Colon (tissue), 2 donors: ENCODE measurements around the gene PLXNA1.

ENCODE experiments used
- FAIRE-seq: peaks from 2 replicates; lab custom pipeline; 2012; peaks lifted over from hg19 to GRCh38; lab: Jason Lieb, UNC
- donor health status: control.
- donor health status: control.

The PLXNA1 gene

DNA sequence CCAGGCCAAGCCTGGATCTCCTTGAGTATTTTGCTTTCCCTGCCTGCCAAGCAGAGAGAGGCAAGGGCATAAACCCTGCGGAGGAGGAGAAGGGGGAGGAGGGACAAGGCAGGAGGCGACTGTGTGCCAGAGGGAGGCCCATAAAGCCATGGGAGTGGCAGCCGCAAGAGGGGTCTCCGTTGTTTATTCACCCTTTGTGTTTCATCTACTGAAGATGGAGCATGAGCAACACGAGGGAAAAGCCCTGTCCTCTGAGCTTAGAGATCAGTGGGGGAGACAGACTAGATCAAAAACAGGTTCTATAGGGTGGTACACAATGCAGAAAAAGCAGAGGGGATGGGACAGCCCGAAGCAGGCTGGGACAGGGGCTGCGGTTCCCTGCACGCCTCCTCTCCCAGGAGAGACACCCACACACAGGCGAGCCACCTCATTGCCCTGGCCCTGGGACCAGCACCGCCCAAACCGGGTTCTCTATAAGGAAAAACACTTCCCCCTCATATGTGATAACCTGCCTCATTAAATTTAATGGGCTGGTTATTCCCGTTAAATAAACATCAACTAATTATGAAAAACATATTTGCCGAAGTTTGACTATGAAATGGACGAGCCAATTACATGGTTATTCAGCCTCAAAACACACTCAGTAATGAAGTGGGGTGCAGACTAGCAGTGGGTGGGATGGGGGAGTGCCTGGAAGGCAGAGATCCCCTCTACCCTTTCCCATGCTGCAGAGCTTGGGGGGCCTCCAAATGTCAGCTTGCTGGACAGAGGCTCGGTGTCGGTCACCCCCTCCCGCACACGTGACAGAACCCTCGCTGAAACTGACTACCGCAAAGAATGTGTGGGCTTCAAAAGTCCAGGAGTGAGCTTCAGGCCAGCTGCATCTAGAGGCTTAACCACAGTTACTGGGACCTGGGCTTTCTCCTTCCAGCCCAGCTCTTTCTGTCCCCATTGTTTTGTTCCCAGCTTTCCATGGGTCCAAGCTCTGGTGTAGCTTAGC is 14.2 kb upstream of the PLXNA1 start:
- no peak for FAIRE-seq

DNA sequence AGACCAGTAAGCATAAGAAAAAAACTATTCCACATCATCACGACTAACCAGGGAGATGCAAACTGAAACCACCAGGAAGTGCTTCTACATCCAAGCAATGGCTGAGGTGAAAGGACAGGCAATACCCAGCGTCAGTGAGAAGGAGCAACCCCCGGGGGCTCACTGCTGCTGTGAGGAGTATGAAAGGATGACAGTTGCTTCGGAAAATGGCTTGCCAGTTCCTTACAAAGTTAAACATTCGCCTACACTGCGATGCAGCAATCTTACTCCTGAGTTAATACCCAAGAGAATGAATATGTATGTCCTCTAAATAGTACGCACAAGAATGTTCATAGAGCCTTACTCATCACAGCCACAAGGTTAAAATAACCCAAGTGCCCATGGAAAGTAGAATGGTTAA is 13.3 kb upstream of the PLXNA1 start:
- no peak for FAIRE-seq

DNA sequence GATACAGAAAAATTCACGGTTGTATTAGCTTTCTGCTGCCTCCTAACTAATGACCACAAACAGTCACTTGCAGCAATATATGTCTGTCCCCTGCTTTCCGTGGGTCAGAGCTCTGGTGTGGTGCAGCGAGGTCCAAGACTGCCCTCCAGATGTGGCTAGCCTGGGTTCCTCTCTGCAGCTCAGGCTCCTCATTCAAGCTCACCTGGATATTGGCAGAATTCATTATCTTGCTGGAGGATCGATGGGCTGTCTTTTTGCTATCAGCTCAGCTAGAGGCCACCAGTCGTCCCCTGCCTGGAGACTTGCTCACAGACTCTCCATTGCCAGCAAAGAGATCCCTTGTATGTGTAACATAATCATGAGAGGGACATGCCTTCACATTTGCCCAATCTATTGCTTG is 12.8 kb upstream of the PLXNA1 start:
- no peak for FAIRE-seq

DNA sequence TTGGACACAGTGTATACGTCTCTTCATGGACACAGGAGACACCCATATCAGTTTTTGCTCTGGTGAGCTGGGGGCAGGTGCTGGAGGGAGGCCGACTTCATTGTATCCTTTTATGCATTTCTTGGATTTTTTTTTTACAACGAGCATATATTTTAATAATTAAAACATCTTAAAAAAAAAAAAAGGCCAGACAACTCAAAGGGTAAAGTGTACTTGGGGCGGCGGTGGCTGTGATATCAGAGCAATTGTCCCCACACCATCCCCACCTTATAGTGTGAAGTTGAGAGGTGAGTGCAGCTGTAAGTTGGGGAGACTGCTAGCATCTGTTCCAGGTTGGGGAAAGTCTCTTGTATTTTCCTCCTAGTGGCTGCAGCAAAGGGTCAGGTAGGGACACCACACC is 12.0 kb upstream of the PLXNA1 start:
- FAIRE-seq = no peak

DNA sequence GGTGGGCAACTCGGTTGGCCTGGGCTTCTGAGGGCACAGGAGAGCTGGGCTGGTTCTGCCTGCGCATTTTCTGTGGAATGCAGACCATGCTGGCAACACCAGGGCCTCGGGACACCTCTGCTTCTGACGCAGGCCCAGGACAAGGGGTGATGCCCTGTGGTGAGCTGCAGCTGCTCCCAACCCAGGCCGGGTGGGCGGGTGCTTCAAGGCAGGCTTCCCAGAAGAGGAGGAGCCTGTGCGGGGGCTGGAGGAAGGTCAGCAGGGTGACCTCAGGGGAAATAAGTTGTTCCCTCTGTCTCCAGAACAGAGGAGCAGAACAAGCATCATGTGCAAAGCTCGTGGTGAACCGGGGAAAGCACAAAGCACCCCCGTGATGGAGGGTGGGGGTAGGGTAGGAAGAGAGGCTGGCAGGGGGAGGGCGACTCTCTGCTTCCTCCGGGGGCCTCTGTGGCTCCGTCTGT is 11.0 kb upstream of the PLXNA1 start:
- FAIRE-seq = no peak

DNA sequence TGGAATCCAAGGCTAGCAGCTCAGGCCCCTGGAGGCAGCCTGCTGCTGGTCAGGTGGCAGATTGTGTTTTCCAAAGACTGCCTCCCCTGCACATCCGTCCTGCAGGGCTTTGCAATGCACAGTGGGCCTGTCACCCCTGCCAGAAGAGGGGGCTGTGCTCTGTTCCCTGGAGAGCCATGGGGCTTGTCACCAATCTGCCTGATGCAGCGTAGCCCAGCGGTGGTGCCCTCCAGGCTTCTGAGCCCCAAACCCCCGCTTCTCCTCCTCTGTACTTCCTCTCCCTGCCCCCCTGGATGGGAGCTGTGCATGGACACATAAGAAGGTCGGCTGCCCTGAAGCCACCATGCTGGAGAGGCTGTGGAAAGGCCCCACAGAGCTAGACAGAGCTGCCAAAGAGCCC is 10.0 kb upstream of the PLXNA1 start:
- no peak for FAIRE-seq

DNA sequence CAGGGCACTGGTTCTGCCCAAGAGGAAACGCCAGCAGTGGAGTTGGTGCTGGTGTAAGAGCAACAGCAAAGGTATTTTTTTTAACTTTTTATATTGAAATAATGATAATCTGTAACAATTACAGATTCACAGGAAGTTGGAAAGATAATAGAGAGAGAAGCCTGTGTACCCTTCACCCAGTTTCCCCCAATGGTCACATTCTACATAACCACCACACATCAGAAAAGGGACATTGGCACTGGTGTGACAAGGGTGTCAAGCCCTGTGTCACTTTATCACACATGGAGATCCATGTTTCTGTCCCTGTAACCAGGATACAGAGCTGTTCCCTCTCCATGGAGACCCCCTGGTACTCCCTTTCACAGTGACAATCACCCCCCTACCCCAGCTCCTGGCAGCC is 9.1 kb upstream of the PLXNA1 start:
- FAIRE-seq = no peak

DNA sequence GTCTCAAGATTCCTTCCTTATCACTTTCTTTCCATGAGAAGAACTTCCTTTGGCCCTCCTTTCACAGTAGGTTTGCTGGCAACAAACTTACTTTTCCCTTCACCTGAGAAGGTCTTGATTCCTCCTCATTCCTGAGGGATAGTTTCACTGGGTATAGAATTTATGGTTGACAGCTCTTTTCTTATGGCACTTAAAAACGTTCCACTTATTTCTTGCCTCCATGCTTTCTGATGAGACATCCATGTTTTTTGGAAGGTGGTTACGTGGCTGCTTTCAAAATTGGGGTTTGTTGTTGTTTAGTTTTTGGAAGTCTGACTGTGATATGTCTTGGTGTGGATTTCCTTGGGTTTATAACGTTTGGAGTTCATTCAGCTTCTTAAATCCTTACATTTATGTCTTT is 8.2 kb upstream of the PLXNA1 start:
- no peak for FAIRE-seq

DNA sequence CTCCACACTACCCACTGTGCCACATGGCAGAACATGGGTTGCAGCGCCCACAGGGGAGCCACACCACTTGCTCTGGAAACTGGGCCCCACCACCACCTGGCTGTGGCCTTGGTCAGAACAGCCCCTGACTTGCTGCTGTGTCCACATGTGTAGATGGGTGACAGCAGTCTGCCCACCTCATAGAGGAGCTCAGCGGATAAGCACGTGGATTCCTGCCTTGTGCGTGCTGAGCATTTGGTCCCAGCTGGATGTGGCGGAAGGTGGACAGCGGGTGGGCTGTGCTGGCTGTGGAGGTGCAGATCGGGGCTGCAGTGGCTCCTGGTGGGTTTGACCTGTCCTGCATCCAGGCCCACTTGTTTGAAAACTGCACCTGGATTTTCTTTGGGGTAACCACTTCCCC is 6.0 kb upstream of the PLXNA1 start:
- no peak for FAIRE-seq

DNA sequence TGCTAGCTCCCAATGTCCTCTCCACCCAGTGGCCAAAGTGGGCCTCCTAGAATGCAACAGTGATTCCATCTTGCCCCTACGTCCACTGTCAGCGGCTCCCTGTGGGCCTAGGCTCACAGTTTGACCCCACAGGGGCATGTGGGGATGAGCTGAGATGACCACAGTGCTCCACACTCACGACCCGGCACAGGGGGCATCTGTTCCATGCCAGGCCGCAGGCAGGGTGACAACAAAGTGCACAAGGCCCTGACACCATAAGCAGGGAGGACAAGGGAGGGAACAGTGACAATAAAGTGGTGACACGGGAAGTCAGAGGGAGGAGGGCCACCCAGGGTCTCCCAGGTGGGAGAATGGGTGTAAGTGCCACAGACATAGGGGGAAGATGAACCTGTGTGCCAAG is 5.1 kb upstream of the PLXNA1 start:
- no peak for FAIRE-seq

DNA sequence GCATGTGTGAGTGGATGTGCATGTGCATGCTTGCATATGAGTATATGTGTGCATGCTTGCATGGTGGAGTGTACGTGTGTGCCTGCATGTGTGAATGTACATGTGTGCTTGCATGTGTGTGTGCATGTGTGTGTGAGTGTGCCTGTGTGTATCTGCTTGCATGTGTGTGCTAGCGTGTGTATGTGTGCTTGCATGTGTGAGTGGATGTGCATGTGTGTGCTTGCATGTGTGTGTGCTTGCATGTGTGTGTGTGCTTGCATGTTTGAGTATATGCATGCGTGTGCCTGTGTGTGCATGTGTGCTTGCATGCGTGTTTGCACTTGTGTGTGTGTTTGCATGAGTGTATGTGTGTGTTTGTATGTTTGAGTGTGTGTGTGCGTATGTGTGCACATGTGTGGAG is 4.6 kb upstream of the PLXNA1 start:
- FAIRE-seq = no peak

DNA sequence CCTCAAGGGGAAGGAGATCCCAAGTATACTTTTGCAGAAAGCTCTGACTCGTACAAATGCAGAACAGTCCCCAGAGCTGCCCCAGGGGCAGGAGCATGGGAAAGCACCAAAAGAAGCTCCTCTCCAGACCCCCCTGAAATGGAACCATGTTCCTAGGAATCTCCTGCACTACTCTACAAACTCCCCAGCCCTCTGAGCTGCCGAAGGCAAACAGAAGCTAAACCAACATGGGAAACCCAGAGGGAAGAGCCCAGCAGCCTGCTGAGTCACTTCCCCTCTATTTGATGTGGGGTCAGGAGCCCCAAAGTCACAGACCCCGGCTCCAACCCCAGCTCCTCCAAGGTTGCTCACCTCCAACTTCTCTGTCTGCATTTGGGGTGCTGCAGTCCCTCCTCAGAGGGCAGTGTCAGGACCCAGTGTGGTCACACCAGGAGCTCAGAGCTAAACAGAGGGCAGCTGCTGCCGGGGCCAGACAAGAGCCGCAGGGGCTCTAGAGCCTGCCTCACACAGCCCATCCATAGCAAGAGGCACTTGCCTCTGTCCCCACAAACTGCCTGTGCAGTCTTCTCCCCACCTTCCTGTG is 3.8 kb upstream of the PLXNA1 start:
- FAIRE-seq = no peak

DNA sequence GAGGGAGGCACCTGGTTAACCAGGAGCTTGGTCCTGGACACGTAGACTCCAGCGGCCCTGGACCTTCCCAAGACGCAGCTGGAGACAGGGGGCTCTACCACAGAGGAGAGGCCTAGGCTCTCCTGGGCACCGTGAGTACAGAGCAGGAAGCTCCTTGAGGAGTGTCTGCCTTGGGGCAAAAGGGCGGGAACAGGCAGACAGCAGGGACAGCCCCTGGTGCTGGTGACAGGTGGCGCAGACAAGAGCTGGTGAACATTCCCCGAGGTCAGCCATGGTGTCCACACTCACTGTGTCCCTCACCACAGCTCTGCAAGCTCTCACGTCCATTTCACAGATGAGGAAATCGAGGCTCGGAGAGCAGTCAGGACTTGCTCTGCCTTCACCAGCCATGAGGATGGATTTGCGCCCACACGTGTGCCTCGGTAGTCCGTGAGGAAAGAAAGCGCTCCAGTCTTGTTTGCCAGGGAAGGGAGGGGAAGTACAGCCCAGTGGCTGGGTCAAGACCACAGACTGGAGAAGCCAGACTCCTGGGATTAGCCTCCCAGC is 2.6 kb upstream of the PLXNA1 start:
- no peak for FAIRE-seq

DNA sequence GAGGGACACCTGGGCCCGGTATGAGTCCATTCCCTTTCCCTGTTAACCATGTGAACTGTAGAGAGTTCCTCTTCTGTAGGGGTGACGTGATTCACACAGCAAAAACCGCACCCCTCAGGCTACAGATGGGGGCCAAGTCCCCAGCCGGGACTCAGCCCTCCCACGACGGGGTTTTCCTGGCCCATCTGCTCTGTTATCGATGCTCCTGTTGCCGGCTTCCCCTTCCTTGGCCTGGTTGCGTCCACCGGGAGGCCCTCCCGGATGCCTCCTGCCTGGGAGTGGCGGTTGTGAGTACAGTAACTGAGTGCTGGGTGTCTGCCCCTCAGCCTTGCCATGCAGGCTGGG is 817 bp upstream of the PLXNA1 start:
- no peak for FAIRE-seq

DNA sequence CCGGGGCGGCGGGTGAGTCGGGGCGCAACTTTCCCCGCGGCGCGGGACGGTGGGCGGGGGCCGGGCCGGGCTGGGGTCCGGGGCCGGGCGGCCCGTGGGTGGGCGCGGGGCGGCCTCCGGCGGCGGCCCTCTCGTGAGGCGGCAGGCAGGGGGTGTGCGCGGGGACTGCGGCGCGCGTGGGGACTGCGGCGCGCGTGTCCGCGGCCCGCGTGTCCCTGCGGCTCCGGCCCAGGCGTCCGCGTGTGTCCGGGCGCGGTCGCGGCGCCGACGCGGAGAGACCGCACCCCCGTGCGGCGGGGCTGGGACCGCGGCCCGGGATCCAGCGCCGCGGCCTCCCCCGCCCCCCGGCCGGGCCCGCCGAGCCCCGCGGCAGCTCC is 349 bp downstream of the PLXNA1 start:
- FAIRE-seq = no peak

DNA sequence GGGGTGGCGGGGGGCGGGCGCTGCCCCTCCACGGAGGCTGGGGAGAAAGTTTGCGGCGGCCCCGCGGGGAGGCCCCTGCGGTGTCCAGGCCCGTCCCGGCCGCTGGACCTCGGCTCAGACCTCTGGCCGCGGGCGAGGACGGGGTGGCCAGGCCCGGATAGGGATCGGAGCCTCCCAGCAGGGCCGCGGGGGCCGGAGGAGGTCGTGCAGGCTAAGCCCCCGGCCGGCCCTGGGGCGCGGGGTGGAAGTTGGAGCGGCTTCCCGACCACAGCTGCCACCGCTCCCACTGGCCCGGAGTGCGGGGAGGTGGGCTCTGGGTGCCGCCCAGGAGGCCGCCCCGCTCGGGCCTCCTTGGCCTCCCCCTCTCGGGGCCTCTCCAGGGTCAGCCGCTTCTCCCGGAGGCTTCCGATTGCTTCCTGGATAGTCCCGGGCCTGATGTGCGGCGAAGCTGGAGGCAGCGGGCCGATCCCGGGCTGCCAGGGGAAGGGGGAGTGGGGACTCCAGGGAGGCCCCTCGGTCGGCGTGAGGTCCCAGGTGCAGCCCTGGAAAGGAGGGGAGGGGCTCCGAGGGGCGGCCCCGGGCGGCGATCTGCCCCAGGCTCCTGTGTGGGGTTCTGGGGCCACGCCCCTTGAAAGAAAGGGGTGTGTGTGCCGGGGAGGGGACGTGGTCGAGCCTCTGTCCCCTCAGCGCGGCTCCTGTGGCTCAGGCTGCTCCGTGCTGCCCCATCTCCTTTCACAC is 907 bp downstream of the PLXNA1 start:
- FAIRE-seq = no peak

DNA sequence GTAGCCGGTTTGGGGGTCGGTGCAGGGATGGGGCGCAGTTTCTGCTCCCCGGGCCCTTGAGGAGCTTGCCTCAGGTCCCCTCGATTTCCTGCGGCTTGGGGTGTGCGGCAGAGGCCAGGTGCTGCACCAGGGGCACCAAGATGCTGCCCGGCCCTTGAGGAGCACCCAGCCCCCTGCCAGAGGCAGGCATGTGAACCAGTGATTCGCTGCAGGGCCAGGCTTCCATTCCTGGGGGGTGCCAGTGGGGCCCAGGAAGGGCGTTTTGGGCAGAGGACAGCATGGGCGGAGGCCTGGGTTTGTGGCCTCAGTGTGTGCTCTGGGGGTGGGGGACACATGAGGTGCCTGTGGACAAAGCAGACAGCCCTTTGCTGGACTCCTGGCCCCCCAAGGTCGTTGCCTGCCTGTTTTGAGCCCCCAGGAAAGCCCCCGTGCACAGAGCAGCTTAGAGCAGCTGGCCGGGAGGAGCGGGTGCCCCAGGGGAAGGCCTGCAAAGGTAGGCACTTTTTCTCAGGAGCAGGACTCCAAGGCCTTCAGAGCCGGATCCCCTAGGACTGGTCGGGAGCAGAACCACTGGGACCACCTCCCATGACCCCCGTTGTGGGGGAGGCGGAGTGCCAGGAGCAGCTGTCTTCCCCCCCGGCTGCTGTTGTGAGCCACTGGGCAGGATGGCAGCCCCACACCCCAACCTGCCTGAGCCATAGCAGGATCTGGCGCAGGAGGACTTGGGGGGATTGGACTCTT is 1.6 kb downstream of the PLXNA1 start:
- no peak for FAIRE-seq

DNA sequence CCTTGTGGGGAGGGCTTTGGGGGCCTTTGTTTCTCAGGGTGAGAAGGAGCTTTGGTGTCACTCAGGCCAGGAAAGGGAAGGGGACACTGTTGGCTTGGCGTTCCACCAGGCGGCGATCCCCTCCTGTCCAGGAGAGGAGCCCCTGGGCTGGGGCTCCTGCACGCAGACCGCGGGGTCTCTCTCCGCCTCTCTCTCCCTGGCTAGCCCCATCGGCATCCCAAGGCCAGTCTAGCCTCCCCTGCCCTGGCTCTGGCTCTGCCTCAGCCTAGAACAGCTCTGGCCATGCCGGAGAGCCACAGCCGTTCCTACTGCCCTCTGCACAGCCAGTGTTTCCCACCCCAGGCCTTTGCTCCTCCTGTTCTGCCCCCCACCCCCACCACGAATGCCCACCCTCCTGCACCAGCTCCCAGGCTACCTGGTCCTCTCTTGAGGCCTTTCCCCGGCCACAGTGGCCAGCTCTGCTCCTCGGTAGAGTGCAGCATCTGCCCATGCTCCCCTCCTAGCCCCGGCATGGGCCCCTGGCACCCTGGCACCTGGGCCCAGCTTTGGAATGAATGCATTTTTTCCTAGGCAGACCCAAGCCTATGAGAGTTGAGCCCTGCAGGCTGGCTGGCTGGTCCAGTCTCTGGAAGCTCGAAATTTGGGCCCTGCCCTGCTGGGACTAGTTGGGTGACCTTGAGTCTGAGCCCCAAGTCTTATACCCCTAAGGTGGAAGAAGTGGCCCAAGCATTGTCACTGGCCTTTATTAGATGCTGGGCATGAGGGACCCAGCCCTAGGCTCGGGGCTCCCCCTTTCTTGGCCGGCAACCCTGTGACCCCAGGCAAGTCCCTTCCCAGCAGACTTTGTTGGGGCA is 2.4 kb downstream of the PLXNA1 start:
- FAIRE-seq = no peak

DNA sequence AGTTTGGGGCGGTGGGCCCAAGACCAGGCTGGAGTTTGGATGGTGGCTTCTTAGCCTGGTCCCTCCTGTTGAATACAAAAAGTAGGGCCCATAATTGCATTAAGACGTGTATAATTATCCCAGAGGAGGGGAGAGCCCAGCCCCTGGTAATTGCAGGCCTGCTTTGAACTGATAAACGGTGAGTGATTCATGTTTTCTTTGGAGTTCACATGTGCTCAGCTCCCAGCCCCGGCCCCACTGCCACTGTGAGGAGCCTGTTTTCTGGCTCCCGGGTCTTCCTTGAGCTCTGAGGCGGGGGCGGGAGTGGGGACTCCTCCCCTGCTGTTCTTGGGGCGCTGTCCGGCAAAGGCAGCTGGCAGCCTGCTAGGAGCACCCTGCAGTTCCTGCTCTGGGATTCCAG is 3.1 kb downstream of the PLXNA1 start:
- FAIRE-seq = no peak

DNA sequence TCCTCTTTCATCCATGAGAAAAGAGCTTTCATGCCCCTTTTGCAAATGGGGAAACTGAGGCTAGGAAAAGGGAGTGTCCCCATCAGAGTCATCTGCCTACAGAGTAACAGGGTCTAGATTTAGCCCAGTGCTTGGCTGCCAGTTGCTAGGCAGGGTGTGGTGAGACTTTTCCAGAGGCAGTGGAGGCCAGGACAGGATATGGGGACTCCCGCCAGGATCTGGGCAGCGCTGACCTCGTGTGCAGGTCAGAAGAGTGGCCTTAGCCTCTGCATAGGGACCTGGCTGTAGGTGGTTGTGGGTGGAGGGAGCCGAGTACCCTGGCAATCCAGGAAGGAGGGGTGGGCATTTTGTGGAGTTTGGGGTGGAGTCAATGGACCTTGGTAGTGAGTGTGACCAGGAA is 4.2 kb downstream of the PLXNA1 start:
- FAIRE-seq = no peak

DNA sequence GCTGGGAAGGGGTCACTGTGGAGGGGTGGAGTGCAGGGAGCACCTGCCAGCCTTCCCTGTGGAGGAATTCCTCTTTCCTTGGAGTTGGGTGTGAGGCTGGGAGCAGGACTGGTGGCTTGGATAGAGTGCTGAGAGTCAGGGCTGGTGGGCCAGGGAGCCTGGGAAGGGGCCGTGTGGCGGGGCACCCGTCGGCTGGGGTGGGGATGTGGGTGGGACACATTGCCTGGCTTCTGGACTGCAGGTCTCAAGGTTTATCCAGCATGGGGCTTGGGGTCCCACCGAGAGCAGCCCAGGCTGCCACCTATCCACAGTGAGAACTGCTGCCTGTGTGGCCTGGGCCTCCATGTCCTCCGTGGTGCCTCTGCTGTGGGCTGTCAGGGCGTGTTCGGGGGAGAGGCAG is 4.7 kb downstream of the PLXNA1 start:
- no peak for FAIRE-seq
